HL-60 (cell line): Measurements from ENCODE around the gene TRIM40.
A peak's percentile ranks its signal among the peaks of the same experiment; 100 is the strongest.

Experiments used
- DNase-seq, 2 experiments: peaks; one replicate each; pipeline ENCODE4 v3.0.0-alpha.2; 2010 to 2020; ENCODE audit warnings: low read depth in 1 of 2, low spot score in 1 of 2
- H3K27ac ChIP-seq: fragments of 250-450 bp; sonication (Bioruptor Pico); replicated peaks from 2 replicates; pipeline ENCODE4 v1.5.1; 2020; ENCODE audit warnings: mild to moderate bottlenecking, moderate library complexity
- H3K27me3 ChIP-seq: fragments of 250-450 bp; sonication (Bioruptor Pico); 2 replicates; pipeline ENCODE4 v1.5.1; 2021; ENCODE audit warnings: mild to moderate bottlenecking, moderate library complexity; ENCODE audit not compliant: insufficient read depth, poor library complexity, severe bottlenecking
- H3K4me3 ChIP-seq: replicated peaks from 2 replicates; pipeline ENCODE4 v1.5.1; 2011; ENCODE audit warnings: mild to moderate bottlenecking, control low read depth, low read length; ENCODE audit not compliant: insufficient read depth
- CTCF ChIP-seq: IDR thresholded peaks from one replicate; pipeline ENCODE4 v1.5.1; 2011; ENCODE audit warnings: low read length, control low read depth, inconsistent platforms; ENCODE audit not compliant: insufficient read depth
- GABPA ChIP-seq: IDR thresholded peaks from 2 replicates; pipeline ENCODE4 v1.6.1; 2012; ENCODE audit warnings: low read depth
- POLR2AphosphoS5 ChIP-seq: IDR thresholded peaks from 2 replicates; pipeline ENCODE4 v1.6.1; 2012; ENCODE audit warnings: low read depth
- REST ChIP-seq: IDR thresholded peaks from 2 replicates; pipeline ENCODE4 v1.6.1; 2012; ENCODE audit warnings: low read depth; ENCODE audit not compliant: insufficient replicate concordance
- SPI1 ChIP-seq: IDR thresholded peaks from 2 replicates; pipeline ENCODE4 v1.6.1; 2012; ENCODE audit warnings: low read depth, mild to moderate bottlenecking, borderline replicate concordance

The TRIM40 gene

GRCh38 chr6:30097902-30098768 lies 37.8 kb upstream of the TRIM40 start:
- no peak for TF ChIP-seq REST
- no peak for TF ChIP-seq CTCF
- no peak for TF ChIP-seq SPI1
- no peak for TF ChIP-seq GABPA
- TF ChIP-seq POLR2AphosphoS5: no peak
- H3K4me3 ChIP-seq: no peak overlapping the region
- peaks cover 52% of the 10 kb centered on the region for H3K27me3 ChIP-seq
- H3K27ac ChIP-seq: no peak overlapping the region
- peak in 1 of 2 experiments; percentile 14 for DNase-seq

GRCh38 chr6:30100154-30100553 lies 35.8 kb upstream of the TRIM40 start:
- Histone ChIP-seq H3K27ac (no peak overlapping the region), H3K27me3 (peaks cover 60% of the 10 kb centered on the region), H3K4me3 (no peak overlapping the region)
- DNase-seq: no peak
- TF ChIP-seq POLR2AphosphoS5: no peak
- TF ChIP-seq GABPA: no peak
- TF ChIP-seq CTCF: no peak
- no peak for TF ChIP-seq REST
- TF ChIP-seq SPI1: no peak

GRCh38 chr6:30100585-30101443 lies 35.1 kb upstream of the TRIM40 start:
- Histone ChIP-seq H3K4me3 (peak overlapping the region; percentile 14), H3K27me3 (peaks cover 60% of the 10 kb centered on the region), H3K27ac (no peak overlapping the region)
- DNase-seq: peak in 1 of 2 experiments; percentile 14
- TF ChIP-seq GABPA (no peak), SPI1 (no peak), POLR2AphosphoS5 (no peak), REST (no peak), CTCF (no peak)
